GM12878 (cell line): ENCODE data around the gene MUSTN1. TPM values are rescaled to one million over a fixed set of nuclear protein-coding genes. Genes with fewer than 3 reads are reported as not detected.

Experiments
- ATAC-seq: fragments of 200-7000 bp; cut with Tn5 transposase; 3 replicates; pipeline ENCODE4 v1.9.1; 2020; ENCODE audit warnings: mild to moderate bottlenecking, moderate library complexity
- BruUV-seq: library from RNA; stranded (reverse); fragments of 400-500 nt; replicated peaks from 2 replicates; lab custom pipeline; 2021; lab: Mats Ljungman, UMichigan
- CTCF ChIA-PET: fragments of 300-600 bp; sonication (Branson Sonifier 250); formaldehyde crosslinking; extraction: SDS; loops from one replicate; lab custom pipeline; 2021; ENCODE audit warnings: inconsistent platforms; lab: Yijun Ruan, JAX
- POLR2A ChIA-PET: fragments of 350-600 bp; formaldehyde crosslinking; extraction: SDS; loops from one replicate; lab custom pipeline; 2021; ENCODE audit warnings: inconsistent platforms; lab: Charles Lee
- RAD21 ChIA-PET: fragments of 300-600 bp; sonication (Branson Sonifier 250); formaldehyde crosslinking; loops from one replicate; lab custom pipeline; 2023; ENCODE audit warnings: antibody characterized with exemption; ENCODE audit not compliant: unreplicated experiment; lab: Charles Lee
- SMC1A ChIA-PET: fragments of 300-600 bp; sonication (Branson Sonifier 250); formaldehyde crosslinking; loops from one replicate; lab custom pipeline; 2023; ENCODE audit not compliant: unreplicated experiment, uncharacterized antibody; lab: Charles Lee
- DNase-seq: peaks from one replicate; pipeline ENCODE4 v3.0.0-alpha.2; 2011; ENCODE audit warnings: low read depth, low spot score
- FAIRE-seq: peaks from 3 replicates; lab custom pipeline; 2011; peaks lifted over from hg19 to GRCh38; lab: Jason Lieb, UNC
- H2AFZ ChIP-seq: 2 replicates; pipeline ENCODE4 v1.6.0; 2011; ENCODE audit warnings: low read depth, low read length, control low read depth; ENCODE audit not compliant: control insufficient read depth
- H3K27ac ChIP-seq: 2 replicates; pipeline ENCODE4 v1.5.1; 2011; ENCODE audit warnings: control low read depth; ENCODE audit not compliant: control insufficient read depth, insufficient read depth
- H3K27me3 ChIP-seq, 2 experiments: replicated peaks in 1 of 2; 2 replicates each; pipeline versions ENCODE4 v1.6.0 to v1.6.1; 2011; ENCODE audit warnings: low read length in 1 of 2; ENCODE audit not compliant: control insufficient read depth in 2 of 2, insufficient read depth in 2 of 2
- H3K36me3 ChIP-seq, 2 experiments: 2 replicates each; pipeline ENCODE4 v1.5.1; 2011; ENCODE audit warnings: low read length in 1 of 2; ENCODE audit not compliant: control insufficient read depth in 2 of 2, insufficient read depth in 2 of 2
- H3K4me1 ChIP-seq: 2 replicates; pipeline ENCODE4 v1.6.1; 2011; ENCODE audit warnings: mild to moderate bottlenecking, low read length, moderate library complexity, mixed read lengths; ENCODE audit not compliant: control insufficient read depth, insufficient read depth
- H3K4me2 ChIP-seq: 2 replicates; pipeline ENCODE4 v1.6.0; 2011; ENCODE audit warnings: control low read depth; ENCODE audit not compliant: control insufficient read depth, insufficient read depth
- H3K4me3 ChIP-seq: fragments of 200-600 bp; sonication (generic); 2 replicates; pipeline ENCODE4 v1.5.1; 2016
- H3K79me2 ChIP-seq: 2 replicates; pipeline ENCODE4 v1.6.0; 2011; ENCODE audit warnings: low read length; ENCODE audit not compliant: control insufficient read depth, insufficient read depth
- H3K9ac ChIP-seq: 2 replicates; pipeline ENCODE4 v1.8.0; 2011; ENCODE audit warnings: low read length, control low read depth, mixed read lengths; ENCODE audit not compliant: control insufficient read depth, insufficient read depth
- H3K9me3 ChIP-seq: replicated peaks from 3 replicates; pipeline ENCODE4 v1.5.1; 2011; ENCODE audit warnings: mild to moderate bottlenecking, low read length; ENCODE audit not compliant: control insufficient read depth, insufficient read depth
- H4K20me1 ChIP-seq: 2 replicates; pipeline ENCODE4 v1.6.0; 2011; ENCODE audit not compliant: control insufficient read depth, insufficient read depth
- CHD1 ChIP-seq: IDR thresholded peaks from 2 replicates; pipeline ENCODE4 v1.6.1; 2012; ENCODE audit warnings: low read depth, low read length, improper control_type of control experiment
- CHD2 ChIP-seq: IDR thresholded peaks from 2 replicates; pipeline ENCODE4 v1.6.1; 2011; ENCODE audit warnings: low read depth, low read length, improper control_type of control experiment, borderline replicate concordance
- CREB1 ChIP-seq: IDR thresholded peaks from 2 replicates; pipeline ENCODE4 v1.6.1; 2012; ENCODE audit warnings: low read depth, mild to moderate bottlenecking, inconsistent platforms
- ETV6 ChIP-seq, 2 experiments: fragments of 450-650 bp in 1 of 2; IDR thresholded peaks in 1 of 2; conservative IDR thresholded peaks in 1 of 2; 2 replicates each; pipeline ENCODE4 v1.6.1; 2014; ENCODE audit warnings: antibody characterized with exemption in 1 of 2, borderline replicate concordance in 1 of 2, low read depth in 1 of 2, mild to moderate bottlenecking in 1 of 2, moderate library complexity in 1 of 2
- FOXM1 ChIP-seq: IDR thresholded peaks from 2 replicates; pipeline ENCODE4 v1.6.1; 2012; ENCODE audit warnings: low read depth, mild to moderate bottlenecking, inconsistent platforms, low read length, moderate library complexity
- JUND ChIP-seq: IDR thresholded peaks from 2 replicates; pipeline ENCODE4 v1.6.1; 2012; ENCODE audit warnings: low read depth, mild to moderate bottlenecking, low read length, improper control_type of control experiment, moderate library complexity
- KAT2A ChIP-seq: conservative IDR thresholded peaks from 2 replicates; pipeline ENCODE4 v1.6.1; 2011; ENCODE audit warnings: low read depth, low read length; ENCODE audit not compliant: control insufficient read depth
- KLF5 ChIP-seq: fragments of 450-650 bp; IDR thresholded peaks from 2 replicates; pipeline ENCODE4 v1.6.1; 2014; ENCODE audit warnings: mild to moderate bottlenecking; ENCODE audit not compliant: partially characterized antibody
- MYC ChIP-seq: IDR thresholded peaks from 2 replicates; pipeline ENCODE4 v1.6.1; 2011; ENCODE audit warnings: mild to moderate bottlenecking, low read length, moderate library complexity, inconsistent platforms; ENCODE audit not compliant: insufficient read depth, insufficient replicate concordance, insufficient read length, severe bottlenecking
- NFYA ChIP-seq: IDR thresholded peaks from 2 replicates; pipeline ENCODE4 v1.6.1; 2011; ENCODE audit warnings: low read depth, mild to moderate bottlenecking, low read length, improper control_type of control experiment, borderline replicate concordance
- PBX3 ChIP-seq: IDR thresholded peaks from 2 replicates; pipeline ENCODE4 v1.6.1; 2011; ENCODE audit warnings: mild to moderate bottlenecking, low read depth, low read length, moderate library complexity; ENCODE audit not compliant: insufficient replicate concordance
- RAD51 ChIP-seq: fragments of 450-650 bp; IDR thresholded peaks from 2 replicates; pipeline ENCODE4 v1.6.1; 2016; ENCODE audit warnings: moderate library complexity, mild to moderate bottlenecking, inconsistent platforms
- RBBP5 ChIP-seq: fragments of 200-600 bp; sonication (generic); conservative IDR thresholded peaks from 2 replicates; pipeline ENCODE4 v1.6.1; 2016
- TARDBP ChIP-seq: IDR thresholded peaks from 2 replicates; pipeline ENCODE4 v1.6.1; 2016; ENCODE audit warnings: borderline replicate concordance
- TCF12 ChIP-seq: IDR thresholded peaks from 2 replicates; pipeline ENCODE4 v1.6.1; 2011; ENCODE audit warnings: low read depth, mild to moderate bottlenecking, low read length
- ZNF384 ChIP-seq: IDR thresholded peaks from 2 replicates; pipeline ENCODE4 v1.6.1; 2012; ENCODE audit warnings: low read depth, mild to moderate bottlenecking, low read length, improper control_type of control experiment, borderline replicate concordance
- WGBS: methylation state at CpG from one replicate; pipeline ENCODE4 v1.1.6; 2016; ENCODE audit warnings: low lambda C conversion rate; ENCODE audit not compliant: insufficient replicate concordance, insufficient coverage; ENCODE audit errors: missing lambda C conversion rate; 5-methylcytosine and 5-hydroxymethylcytosine counted together
- in situ Hi-C: fragments of 300-500 bp; cut with MboI; formaldehyde crosslinking; loops from 9 replicates; pipeline ENCODE4 v1.14.3; 2018; ENCODE audit warnings: mixed read lengths
- intact Hi-C: fragments of 100-400 bp; cut with micrococcal nuclease; formaldehyde crosslinking; loops from one replicate; pipeline ENCODE4 v1.14.2; 2022; ENCODE audit not compliant: unreplicated experiment
- polyA plus RNA-seq, 11 experiments: library from polyadenylated mRNA; depleted of rRNA in 4 of 11; unstranded in 6 of 11; stranded (reverse) in 5 of 11; fragments of >200 nt; fragmentation: Nextera tagmentation in 4 of 11; fragmentation: Illumina TruSeq in 1 of 11; extraction: Ambion mirVana in 4 of 11; extraction: Trizol in 1 of 11; gene quantifications; 1 replicate in 1 of 11; 2 replicates in 10 of 11; pipeline versions ENCODE4 v1.2.1 to v1.2.3, GENCODE V29; 2011 to 2016; ENCODE audit warnings: inconsistent platforms in 2 of 11, missing spikeins in 2 of 11, low read depth in 1 of 11
- total RNA-seq, 4 experiments: library from RNA; depleted of rRNA in 3 of 4; stranded (reverse); fragments of >200 nt in 3 of 4; fragmentation: Illumina TruSeq in 1 of 4; extraction: Trizol in 1 of 4; gene quantifications; 2 replicates each; pipeline versions ENCODE4 v1.2.1 to v1.2.3, GENCODE V29; 2013 to 2021
- TF ChIP-seq, protein P1 (sequence below): fragments of 450-650 bp; IDR thresholded peaks from 2 replicates; pipeline ENCODE4 v1.6.1; 2016; ENCODE audit warnings: mild to moderate bottlenecking
- TF ChIP-seq, protein P2 (sequence below): fragments of 450-650 bp; IDR thresholded peaks from 2 replicates; pipeline ENCODE4 v1.6.1; 2017; ENCODE audit warnings: mild to moderate bottlenecking

Gene MUSTN1
- total and polyA plus RNA-seq, 10 of the 15 experiments (the other 5 are each of a cell fraction or from before 2014, with no cell fraction given) = 0.35 to 4.5 (median 1.2) TPM; not detected in 2

- TF ChIP-seq, protein P1, sequence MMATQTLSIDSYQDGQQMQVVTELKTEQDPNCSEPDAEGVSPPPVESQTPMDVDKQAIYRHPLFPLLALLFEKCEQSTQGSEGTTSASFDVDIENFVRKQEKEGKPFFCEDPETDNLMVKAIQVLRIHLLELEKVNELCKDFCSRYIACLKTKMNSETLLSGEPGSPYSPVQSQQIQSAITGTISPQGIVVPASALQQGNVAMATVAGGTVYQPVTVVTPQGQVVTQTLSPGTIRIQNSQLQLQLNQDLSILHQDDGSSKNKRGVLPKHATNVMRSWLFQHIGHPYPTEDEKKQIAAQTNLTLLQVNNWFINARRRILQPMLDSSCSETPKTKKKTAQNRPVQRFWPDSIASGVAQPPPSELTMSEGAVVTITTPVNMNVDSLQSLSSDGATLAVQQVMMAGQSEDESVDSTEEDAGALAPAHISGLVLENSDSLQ = no peak
- TF ChIP-seq KAT2A = no peak
- no peak for TF ChIP-seq NFYA
- no peak for TF ChIP-seq FOXM1
These were observed 44.8 kb upstream of the MUSTN1 start (continued) for GRCh38 chr3:52879581-52879980.

DNA sequence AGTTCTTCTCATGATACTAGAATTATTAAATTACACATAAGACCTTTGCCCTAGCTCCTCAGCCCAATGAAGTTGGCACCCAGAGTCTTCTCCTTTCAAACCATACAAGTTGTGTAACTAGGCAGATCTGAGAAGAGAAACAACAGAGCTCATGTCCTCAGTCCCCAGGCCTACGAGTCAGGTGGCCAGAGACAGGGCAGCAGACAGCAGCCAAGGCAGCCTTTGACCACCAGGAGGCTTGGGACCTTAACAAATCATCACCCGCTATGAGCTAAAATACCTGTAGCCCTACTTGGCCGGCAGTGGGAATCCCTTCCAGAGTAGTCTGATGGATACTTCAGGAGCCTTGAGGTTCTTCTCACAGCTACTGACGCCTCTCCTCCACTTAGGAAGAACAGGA is 44.3 kb upstream of the MUSTN1 start:
- H3K79me2 ChIP-seq = peaks cover 5% of the 10 kb centered on the region
- no peaks in the 10 kb centered on the region for H3K27me3 ChIP-seq
- CTCF ChIA-PET = interaction anchor here (0.8 to 4.8 kb wide), 3 partner anchors 14 to 106 kb away, joined by 3 to 28 read pairs (median 4); no protein-coding TSS in a partner anchor

More for the DNA sequence above, 44.3 kb upstream of the MUSTN1 start:
- in situ Hi-C loops = no loop called here
- SMC1A ChIA-PET = interaction anchor here (1.3 to 3.3 kb wide), 3 partner anchors 14 to 51 kb away, joined by 5 to 25 read pairs (median 8); no protein-coding TSS in a partner anchor
- Histone ChIP-seq H3K27ac (no peak overlapping the region), H4K20me1 (no peaks in the 10 kb centered on the region), H3K36me3 (peaks cover 1 to 7% of the 10 kb centered on the region in 2 experiments; a peak in 2 of 4 replicates), H3K4me1 (peaks cover 22% of the 10 kb centered on the region), H3K4me3 (no peak overlapping the region), H2AFZ (no peak overlapping the region), H3K4me2 (no peak overlapping the region), H3K9ac (no peak overlapping the region), H3K9me3 (no peaks in the 10 kb centered on the region)
- POLR2A ChIA-PET = interaction anchor here (0.6 to 2.5 kb wide), 2 partner anchors 13 to 110 kb away, joined by 3 to 8 read pairs; no protein-coding TSS in a partner anchor
- TF ChIP-seq CHD2 (no peak), CREB1 (no peak), ZNF384 (no peak), TCF12 (no peak), ETV6 (conservative IDR thresholded peaks at IDR 0.05 in 1 of 2, IDR thresholded peaks at IDR 0.05 in 1 of 2; ENCODE audit: borderline replicate concordance in 1 of 2, low read depth in 1 of 2) (no peak), RBBP5 (no peak), JUND (no peak), RAD51 (no peak), KLF5 (no peak), PBX3 (no peak), TARDBP (no peak), CHD1 (no peak), MYC (no peak)
- TF ChIP-seq, protein P2, sequence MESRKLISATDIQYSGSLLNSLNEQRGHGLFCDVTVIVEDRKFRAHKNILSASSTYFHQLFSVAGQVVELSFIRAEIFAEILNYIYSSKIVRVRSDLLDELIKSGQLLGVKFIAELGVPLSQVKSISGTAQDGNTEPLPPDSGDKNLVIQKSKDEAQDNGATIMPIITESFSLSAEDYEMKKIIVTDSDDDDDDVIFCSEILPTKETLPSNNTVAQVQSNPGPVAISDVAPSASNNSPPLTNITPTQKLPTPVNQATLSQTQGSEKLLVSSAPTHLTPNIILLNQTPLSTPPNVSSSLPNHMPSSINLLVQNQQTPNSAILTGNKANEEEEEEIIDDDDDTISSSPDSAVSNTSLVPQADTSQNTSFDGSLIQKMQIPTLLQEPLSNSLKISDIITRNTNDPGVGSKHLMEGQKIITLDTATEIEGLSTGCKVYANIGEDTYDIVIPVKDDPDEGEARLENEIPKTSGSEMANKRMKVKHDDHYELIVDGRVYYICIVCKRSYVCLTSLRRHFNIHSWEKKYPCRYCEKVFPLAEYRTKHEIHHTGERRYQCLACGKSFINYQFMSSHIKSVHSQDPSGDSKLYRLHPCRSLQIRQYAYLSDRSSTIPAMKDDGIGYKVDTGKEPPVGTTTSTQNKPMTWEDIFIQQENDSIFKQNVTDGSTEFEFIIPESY = no peak
- BruUV-seq = no TSS peak
- ATAC-seq (no peak), DNase-seq (no peak), FAIRE-seq (no peak)
- WGBS = 88% methylated on average over 4 of the region's 4 CpGs
- intact Hi-C loops = no loop called here
- RAD21 ChIA-PET = interaction anchor here (1.3 kb wide), 1 partner anchor 14 kb away, joined by 5 read pairs; no protein-coding TSS in a partner anchor
